HG03575 (cell line): ENCODE measurements around the gene EMID1.

Experiments
- ATAC-seq: cut with Tn5 transposase; IDR thresholded peaks from one replicate; pipeline ENCODE4 v1.9.1; 2021; ENCODE audit not compliant: unreplicated experiment, insufficient number of reproducible peaks, low FRiP score; ENCODE audit errors: extremely low read depth

Gene EMID1

GRCh38 chr22:29190918-29191317 lies 14.8 kb upstream of the EMID1 start:
- ATAC-seq: no peak

GRCh38 chr22:29193021-29193420 lies 12.7 kb upstream of the EMID1 start:
- ATAC-seq: no peak

GRCh38 chr22:29194184-29194583 lies 11.5 kb upstream of the EMID1 start:
- ATAC-seq: no peak

- no peak for ATAC-seq
These were observed 10.4 kb upstream of the EMID1 start for GRCh38 chr22:29195118-29195963.

GRCh38 chr22:29195964-29196666 lies 9.6 kb upstream of the EMID1 start:
- ATAC-seq: no peak

- ATAC-seq: no peak
These were observed 8.6 kb upstream of the EMID1 start for GRCh38 chr22:29197096-29197495.

GRCh38 chr22:29198240-29198639 lies 7.5 kb upstream of the EMID1 start:
- ATAC-seq: no peak

GRCh38 chr22:29199702-29200400 lies 5.8 kb upstream of the EMID1 start:
- no peak for ATAC-seq

- ATAC-seq: no peak
These were observed 4.8 kb upstream of the EMID1 start for GRCh38 chr22:29200901-29201300.

- no peak for ATAC-seq
These were observed 3.9 kb upstream of the EMID1 start for GRCh38 chr22:29201782-29202181.

GRCh38 chr22:29202212-29203192 lies 3.2 kb upstream of the EMID1 start:
- no peak for ATAC-seq

GRCh38 chr22:29203488-29204454 lies 1.9 kb upstream of the EMID1 start:
- no peak for ATAC-seq

- no peak for ATAC-seq
These were observed 1.1 kb upstream of the EMID1 start for GRCh38 chr22:29204455-29205183.

GRCh38 chr22:29205252-29205593 lies 473 bp upstream of the EMID1 start:
- ATAC-seq: no peak

GRCh38 chr22:29206372-29207242 lies 911 bp downstream of the EMID1 start:
- no peak for ATAC-seq

- no peak for ATAC-seq
These were observed 1.5 kb downstream of the EMID1 start for GRCh38 chr22:29207243-29207550.
